ENCODE data around the gene TRNT1. TPM values are rescaled to one million over a fixed set of nuclear protein-coding genes. Genes with fewer than 3 reads are reported as not detected.
A peak's percentile ranks its signal among the peaks of the same experiment; 100 is the strongest.

TRNT1 gene
- total RNA-seq, 3 donors from 2014 or later (not counting 1 experiment from before 2014, with no cell fraction given), result 33.3 to 41.9 (median 36.6) TPM

GRCh38 chr3:3125977-3126376 lies 763 bp upstream of the TRNT1 start:
- peak overlapping the region; percentile 99 to 100 for H3K27ac Mint-ChIP-seq
- intact Hi-C loops (cut with micrococcal nuclease), result loop anchor here (2.0 to 5.0 kb wide), 2 partner anchors 53 to 451 kb away; partner anchors contain the start of gene CRBN

GRCh38 chr3:3127432-3128010 lies 781 bp downstream of the TRNT1 start:
- 22% methylated on average over 19 of the region's 20 CpGs for WGBS (ENCODE audit: insufficient coverage)
- Mint-ChIP-seq H3K9me3 (no peaks in the 10 kb centered on the region), H3K27ac (peak overlapping the region; percentile 99 to 100), H3K27me3 (ENCODE audit: low read depth in 2 of 2) (no peaks in the 10 kb centered on the region), H3K4me3 (peak overlapping the region; percentile 97), H3K36me3 (no peaks in the 10 kb centered on the region), H3K4me1 (peaks cover 34 to 43% of the 10 kb centered on the region in 2 donors)
- peak overlapping the region; percentile 81 for H3K4me3 ChIP-seq (ENCODE audit: low read length)
- TF ChIP-seq CTCF (IDR thresholded peaks at IDR 0.05), result no peak
- peaks cover 23% of the 10 kb centered on the region for H3K4me1 ChIP-seq (ENCODE audit: control insufficient read depth, insufficient read depth, low read length)
- peak; percentile 45 to 70 for DNase-seq
- peak in 2 of 3 donors; percentile 24 to 30 for ATAC-seq
- H3K36me3 ChIP-seq (ENCODE audit: control insufficient read depth, insufficient read depth, low read length), result peaks cover 19% of the 10 kb centered on the region
- H3K27ac ChIP-seq (ENCODE audit: low read length), result peak overlapping the region; percentile 93
- H3K27me3 ChIP-seq (ENCODE audit: control insufficient read depth, insufficient read depth, low read length), result no peaks in the 10 kb centered on the region
- no peaks in the 10 kb centered on the region for H3K9me3 ChIP-seq (ENCODE audit: control insufficient read depth, insufficient read depth, low read length)
- intact Hi-C loops (cut with micrococcal nuclease), result loop anchor here (2.0 to 5.0 kb wide), 2 partner anchors 51 to 450 kb away; partner anchors contain the start of gene CRBN

More at GRCh38 chr3:3125977-3126376, 763 bp upstream of the TRNT1 start:
- ATAC-seq, result no peak
- Histone ChIP-seq H3K4me3 (ENCODE audit: low read length) (peak overlapping the region; percentile 75), H3K9me3 (ENCODE audit: control insufficient read depth, insufficient read depth, low read length) (no peaks in the 10 kb centered on the region), H3K4me1 (ENCODE audit: control insufficient read depth, insufficient read depth, low read length) (peaks cover 23% of the 10 kb centered on the region), H3K27ac (ENCODE audit: low read length) (peak overlapping the region; percentile 94), H3K36me3 (ENCODE audit: control insufficient read depth, insufficient read depth, low read length) (peaks cover 16% of the 10 kb centered on the region), H3K27me3 (ENCODE audit: control insufficient read depth, insufficient read depth, low read length) (no peaks in the 10 kb centered on the region)
- Mint-ChIP-seq H3K4me3 (peak overlapping the region; percentile 97), H3K27me3 (ENCODE audit: low read depth in 2 of 2) (no peaks in the 10 kb centered on the region), H3K9me3 (no peaks in the 10 kb centered on the region), H3K36me3 (no peaks in the 10 kb centered on the region), H3K4me1 (peaks cover 34 to 43% of the 10 kb centered on the region in 2 donors)
- WGBS (ENCODE audit: insufficient coverage), result 92% methylated on average over 24 of the region's 24 CpGs
- peak in 1 of 2 donors; percentile 21 for DNase-seq
- TF ChIP-seq CTCF (IDR thresholded peaks at IDR 0.05), result no peak

GRCh38 chr3:3129579-3129978 lies 2.8 kb downstream of the TRNT1 start:
- intact Hi-C loops (cut with micrococcal nuclease), result loop anchor here (5.0 kb wide), 1 partner anchor 448 kb away; no protein-coding TSS in a partner anchor
- no peak for TF ChIP-seq CTCF (IDR thresholded peaks at IDR 0.05)
- WGBS (ENCODE audit: insufficient coverage), result 73% methylated on average over 5 of the region's 5 CpGs
- Mint-ChIP-seq H3K4me1 (peaks cover 40 to 48% of the 10 kb centered on the region in 2 donors), H3K27ac (peak overlapping the region; percentile 99 to 100), H3K9me3 (no peaks in the 10 kb centered on the region), H3K4me3 (no peak overlapping the region), H3K36me3 (no peaks in the 10 kb centered on the region), H3K27me3 (ENCODE audit: low read depth in 2 of 2) (no peaks in the 10 kb centered on the region)
- peaks cover 21% of the 10 kb centered on the region for H3K36me3 ChIP-seq (ENCODE audit: control insufficient read depth, insufficient read depth, low read length)
- H3K27me3 ChIP-seq (ENCODE audit: control insufficient read depth, insufficient read depth, low read length), result no peaks in the 10 kb centered on the region
- DNase-seq (no peak), ATAC-seq (no peak)
- no peak overlapping the region for H3K4me3 ChIP-seq (ENCODE audit: low read length)
- H3K9me3 ChIP-seq (ENCODE audit: control insufficient read depth, insufficient read depth, low read length), result no peaks in the 10 kb centered on the region
- H3K27ac ChIP-seq (ENCODE audit: low read length), result no peak overlapping the region
- H3K4me1 ChIP-seq (ENCODE audit: control insufficient read depth, insufficient read depth, low read length), result peaks cover 23% of the 10 kb centered on the region

All from natural killer cell (primary cell).